HEK293 (cell line): Measurements from ENCODE around the gene QARS1.

Experiments used
- CTCF ChIA-PET: fragments of 350-600 bp; formaldehyde crosslinking; extraction: SDS; loops from one replicate; lab custom pipeline; 2021; ENCODE audit warnings: antibody characterized with exemption; lab: Yijun Ruan, JAX
- POLR2A ChIA-PET: fragments of 300-600 bp; formaldehyde crosslinking; extraction: SDS; loops from one replicate; lab custom pipeline; 2020; ENCODE audit warnings: antibody characterized with exemption, inconsistent platforms; lab: Yijun Ruan, JAX
- H3K27ac ChIP-seq: fragments of 200-500 bp; sonication (Bioruptor generic); 2 replicates; pipeline ENCODE4 v1.5.1; 2014; ENCODE audit warnings: low read depth, low read length, control low read depth, inconsistent platforms; ENCODE audit errors: extremely low read depth
- H3K36me3 ChIP-seq, 2 experiments: fragments of 200-500 bp in 1 of 2; sonication (Bioruptor generic) in 1 of 2; 1 replicate in 1 of 2; 2 replicates in 1 of 2; pipeline ENCODE4 v1.5.1; 2014 to 2017; ENCODE audit warnings: inconsistent platforms in 2 of 2, low read length in 2 of 2; ENCODE audit not compliant: control insufficient read depth in 2 of 2, insufficient read depth in 1 of 2
- H3K4me1 ChIP-seq: fragments of 200-500 bp; sonication (Bioruptor generic); 2 replicates; pipeline ENCODE4 v1.5.1; 2014; ENCODE audit warnings: mild to moderate bottlenecking, low read length, inconsistent platforms; ENCODE audit not compliant: control insufficient read depth, insufficient read depth
- H3K4me3 ChIP-seq: 2 replicates; pipeline ENCODE4 v1.5.1; 2011; ENCODE audit warnings: low read depth, mild to moderate bottlenecking, control low read depth, low read length, moderate library complexity
- H3K9me3 ChIP-seq: fragments of 200-500 bp; sonication (Bioruptor generic); 2 replicates; pipeline ENCODE4 v1.5.1; 2014; ENCODE audit warnings: low read depth, low read length, inconsistent platforms; ENCODE audit not compliant: control insufficient read depth, insufficient read depth
- BCL11A ChIP-seq: fragments of 450-650 bp; formaldehyde crosslinking; IDR thresholded peaks from 2 replicates; pipeline ENCODE4 v1.5.1; 2016; ENCODE audit warnings: low read depth, missing biosample characterization, missing genetic modification characterization
- GLIS2 ChIP-seq: fragments of 450-650 bp; formaldehyde crosslinking; IDR thresholded peaks from 2 replicates; pipeline ENCODE4 v1.5.1; 2016; ENCODE audit warnings: missing biosample characterization, missing genetic modification characterization
- KLF1 ChIP-seq: fragments of 450-650 bp; formaldehyde crosslinking; IDR thresholded peaks from 2 replicates; pipeline ENCODE4 v1.5.1; 2016; ENCODE audit warnings: missing biosample characterization, missing genetic modification characterization
- SALL2 ChIP-seq: fragments of 450-650 bp; formaldehyde crosslinking; IDR thresholded peaks from 2 replicates; pipeline ENCODE4 v1.5.0; 2017; ENCODE audit warnings: missing biosample characterization, mild to moderate bottlenecking, missing genetic modification characterization, borderline replicate concordance
- SCRT2 ChIP-seq: fragments of 450-650 bp; formaldehyde crosslinking; IDR thresholded peaks from 2 replicates; pipeline ENCODE4 v1.5.1; 2016; ENCODE audit warnings: missing biosample characterization, missing genetic modification characterization
- SP7 ChIP-seq: fragments of 450-650 bp; formaldehyde crosslinking; IDR thresholded peaks from 2 replicates; pipeline ENCODE4 v1.5.1; 2016; ENCODE audit warnings: missing biosample characterization, missing genetic modification characterization
- YY2 ChIP-seq: fragments of 450-650 bp; formaldehyde crosslinking; IDR thresholded peaks from 2 replicates; pipeline ENCODE4 v1.5.1; 2016; ENCODE audit warnings: missing biosample characterization, missing genetic modification characterization
- ZBTB20 ChIP-seq: fragments of 450-650 bp; formaldehyde crosslinking; IDR thresholded peaks from 2 replicates; pipeline ENCODE4 v1.5.1; 2016; ENCODE audit warnings: missing biosample characterization, missing genetic modification characterization
- ZBTB8A ChIP-seq: fragments of 450-650 bp; formaldehyde crosslinking; IDR thresholded peaks from 2 replicates; pipeline ENCODE4 v1.5.1; 2016; ENCODE audit warnings: missing biosample characterization, missing genetic modification characterization
- ZNF138 ChIP-seq: fragments of 450-650 bp; formaldehyde crosslinking; IDR thresholded peaks from 2 replicates; pipeline ENCODE4 v1.5.1; 2016; ENCODE audit warnings: missing biosample characterization, missing genetic modification characterization, borderline replicate concordance
- ZNF24 ChIP-seq: fragments of 450-650 bp; formaldehyde crosslinking; IDR thresholded peaks from 2 replicates; pipeline ENCODE4 v1.5.1; 2016; ENCODE audit warnings: missing biosample characterization, missing genetic modification characterization
- ZNF416 ChIP-seq: fragments of 450-650 bp; formaldehyde crosslinking; IDR thresholded peaks from 2 replicates; pipeline ENCODE4 v1.5.1; 2016; ENCODE audit warnings: missing biosample characterization, missing genetic modification characterization
- ZNF423 ChIP-seq: fragments of 450-650 bp; formaldehyde crosslinking; IDR thresholded peaks from 2 replicates; pipeline ENCODE4 v1.5.1; 2016; ENCODE audit warnings: missing biosample characterization, missing genetic modification characterization
- ZNF426 ChIP-seq: fragments of 450-650 bp; formaldehyde crosslinking; IDR thresholded peaks from 2 replicates; pipeline ENCODE4 v1.5.1; 2017; ENCODE audit warnings: missing biosample characterization, missing genetic modification characterization, mild to moderate bottlenecking, inconsistent platforms, moderate library complexity
- ZNF501 ChIP-seq: fragments of 450-650 bp; formaldehyde crosslinking; IDR thresholded peaks from 2 replicates; pipeline ENCODE4 v1.5.1; 2016; ENCODE audit warnings: missing biosample characterization, missing genetic modification characterization
- ZNF560 ChIP-seq: fragments of 450-650 bp; formaldehyde crosslinking; IDR thresholded peaks from 2 replicates; pipeline ENCODE4 v1.5.1; 2017; ENCODE audit warnings: missing biosample characterization, missing genetic modification characterization, borderline replicate concordance
- ZNF626 ChIP-seq: fragments of 450-650 bp; sonication (Bioruptor Pico); formaldehyde crosslinking; IDR thresholded peaks from 2 replicates; pipeline ENCODE4 v1.5.1; 2018; ENCODE audit warnings: missing biosample characterization, missing genetic modification characterization, inconsistent platforms
- ZNF664 ChIP-seq: fragments of 450-650 bp; formaldehyde crosslinking; IDR thresholded peaks from 2 replicates; pipeline ENCODE4 v1.5.1; 2016; ENCODE audit warnings: missing biosample characterization, missing genetic modification characterization
- TF ChIP-seq, protein P1 (sequence below): fragments of 450-650 bp; formaldehyde crosslinking; IDR thresholded peaks from 2 replicates; pipeline ENCODE4 v1.5.1; 2016; ENCODE audit warnings: missing biosample characterization, missing genetic modification characterization, low read depth
- TF ChIP-seq, protein P2 (sequence below): fragments of 450-650 bp; formaldehyde crosslinking; IDR thresholded peaks from 2 replicates; pipeline ENCODE4 v1.5.1; 2016; ENCODE audit warnings: missing biosample characterization, missing genetic modification characterization

Gene QARS1

DNA sequence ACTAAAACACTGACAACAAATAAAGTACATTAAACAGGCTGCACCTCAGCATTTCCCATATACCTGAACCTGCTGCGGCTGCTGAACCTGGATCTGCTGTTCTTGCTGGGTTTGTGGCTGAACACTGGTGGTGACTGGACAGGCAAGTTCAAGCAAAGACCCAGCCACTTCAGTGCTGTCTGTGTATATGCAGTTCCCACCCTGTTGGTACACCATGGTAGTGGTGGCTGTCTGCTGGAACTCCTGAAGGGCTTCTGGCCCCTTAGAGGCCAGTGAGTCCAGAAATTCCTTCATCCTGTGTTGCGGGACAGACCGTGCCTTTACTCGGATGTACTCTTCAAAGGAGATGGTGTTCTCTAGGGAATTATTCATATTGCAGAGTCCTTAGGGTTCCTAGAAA lies 27.9 kb downstream of the QARS1 start:
- CTCF ChIA-PET, result interaction anchor here (0.7 kb wide), 1 partner anchor 367 kb away, joined by 3 read pairs; no protein-coding TSS in a partner anchor
- Histone ChIP-seq H3K36me3 (peaks cover 54 to 73% of the 10 kb centered on the region in 2 experiments; a peak in 2 of 3 replicates), H3K9me3 (no peaks in the 10 kb centered on the region), H3K4me1 (no peaks in the 10 kb centered on the region)
- TF ChIP-seq, protein P1, sequence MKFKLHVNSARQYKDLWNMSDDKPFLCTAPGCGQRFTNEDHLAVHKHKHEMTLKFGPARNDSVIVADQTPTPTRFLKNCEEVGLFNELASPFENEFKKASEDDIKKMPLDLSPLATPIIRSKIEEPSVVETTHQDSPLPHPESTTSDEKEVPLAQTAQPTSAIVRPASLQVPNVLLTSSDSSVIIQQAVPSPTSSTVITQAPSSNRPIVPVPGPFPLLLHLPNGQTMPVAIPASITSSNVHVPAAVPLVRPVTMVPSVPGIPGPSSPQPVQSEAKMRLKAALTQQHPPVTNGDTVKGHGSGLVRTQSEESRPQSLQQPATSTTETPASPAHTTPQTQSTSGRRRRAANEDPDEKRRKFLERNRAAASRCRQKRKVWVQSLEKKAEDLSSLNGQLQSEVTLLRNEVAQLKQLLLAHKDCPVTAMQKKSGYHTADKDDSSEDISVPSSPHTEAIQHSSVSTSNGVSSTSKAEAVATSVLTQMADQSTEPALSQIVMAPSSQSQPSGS, result no peak
- TF ChIP-seq, all 188 proteins: peak for 0
- POLR2A ChIA-PET, result no interaction called here
- no peak overlapping the region for H3K27ac ChIP-seq
- H3K4me3 ChIP-seq, result no peak overlapping the region

DNA sequence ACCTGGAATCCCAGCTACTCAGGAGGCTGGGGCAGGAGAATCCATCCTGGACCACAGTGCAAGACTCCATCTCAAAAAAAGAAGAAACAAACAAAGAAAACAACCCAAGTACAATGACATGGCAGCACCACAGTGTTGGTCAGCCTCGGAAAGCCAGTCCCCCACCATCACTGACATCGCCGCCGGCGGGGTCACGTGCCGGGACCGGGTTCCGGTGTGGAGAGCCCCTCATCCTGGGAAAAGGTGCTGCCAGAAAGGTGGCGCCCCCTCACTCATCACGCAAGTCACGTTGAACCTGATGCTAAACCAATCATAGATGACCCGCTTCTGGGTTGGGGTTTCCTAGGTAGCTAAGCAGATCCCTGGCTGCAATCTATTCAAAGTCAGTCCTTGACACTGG lies 28.4 kb downstream of the QARS1 start:
- ChIA-PET CTCF (interaction anchor here (0.7 kb wide), 1 partner anchor 368 kb away, joined by 3 read pairs; no protein-coding TSS in a partner anchor), POLR2A (no interaction called here)
- Histone ChIP-seq H3K4me1 (no peaks in the 10 kb centered on the region), H3K27ac (no peak overlapping the region), H3K9me3 (no peaks in the 10 kb centered on the region), H3K36me3 (peaks cover 55 to 78% of the 10 kb centered on the region in 2 experiments; a peak in 2 of 3 replicates), H3K4me3 (no peak overlapping the region)
- TF ChIP-seq SALL2 (tag by site-specific recombination), result no peak
- TF ChIP-seq SCRT2, result no peak
- TF ChIP-seq ZBTB8A (tag by site-specific recombination), result no peak

DNA sequence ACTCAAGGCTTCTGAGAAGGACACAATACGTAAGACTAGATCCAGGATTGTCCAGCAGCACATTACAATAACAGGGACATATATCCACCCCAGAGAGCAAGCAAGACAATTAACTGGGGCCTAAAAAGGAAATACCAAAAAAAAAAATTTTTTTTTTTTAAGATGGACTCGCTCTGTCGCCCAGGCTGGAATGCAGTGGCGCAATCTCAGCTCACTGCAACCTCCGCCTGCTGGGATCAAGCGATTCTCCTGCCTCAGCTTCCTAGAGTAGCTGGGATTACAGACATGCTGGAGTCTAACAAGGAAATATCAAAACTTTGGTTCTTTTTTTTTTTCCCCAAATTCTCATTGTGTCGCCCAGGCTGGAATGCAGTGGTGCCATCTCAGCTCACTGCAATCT lies 46.5 kb downstream of the QARS1 start:
- H3K9me3 ChIP-seq, result no peaks in the 10 kb centered on the region
- H3K4me1 ChIP-seq, result no peaks in the 10 kb centered on the region
- H3K27ac ChIP-seq, result no peak overlapping the region
- no peak for TF ChIP-seq ZNF423 (tag by site-specific recombination)
- TF ChIP-seq, protein P2, sequence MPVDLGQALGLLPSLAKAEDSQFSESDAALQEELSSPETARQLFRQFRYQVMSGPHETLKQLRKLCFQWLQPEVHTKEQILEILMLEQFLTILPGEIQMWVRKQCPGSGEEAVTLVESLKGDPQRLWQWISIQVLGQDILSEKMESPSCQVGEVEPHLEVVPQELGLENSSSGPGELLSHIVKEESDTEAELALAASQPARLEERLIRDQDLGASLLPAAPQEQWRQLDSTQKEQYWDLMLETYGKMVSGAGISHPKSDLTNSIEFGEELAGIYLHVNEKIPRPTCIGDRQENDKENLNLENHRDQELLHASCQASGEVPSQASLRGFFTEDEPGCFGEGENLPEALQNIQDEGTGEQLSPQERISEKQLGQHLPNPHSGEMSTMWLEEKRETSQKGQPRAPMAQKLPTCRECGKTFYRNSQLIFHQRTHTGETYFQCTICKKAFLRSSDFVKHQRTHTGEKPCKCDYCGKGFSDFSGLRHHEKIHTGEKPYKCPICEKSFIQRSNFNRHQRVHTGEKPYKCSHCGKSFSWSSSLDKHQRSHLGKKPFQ (tag by site-specific recombination), result no peak
- no peak for TF ChIP-seq ZNF560
- TF ChIP-seq ZNF138 (tag by site-specific recombination), result no peak
- TF ChIP-seq SP7 (tag by site-specific recombination), result no peak
- no peak for TF ChIP-seq YY2 (tag by site-specific recombination)
- no peak for TF ChIP-seq ZBTB20
- no peak for TF ChIP-seq ZNF426 (tag by site-specific recombination)
- no peak for TF ChIP-seq KLF1 (tag by site-specific recombination)
- no peak for TF ChIP-seq ZNF664
- no peak for TF ChIP-seq ZNF626
- TF ChIP-seq GLIS2 (tag by site-specific recombination), result no peak
- no peak for TF ChIP-seq ZNF501
- no peak for TF ChIP-seq ZNF24 (tag by site-specific recombination)
- no peak for TF ChIP-seq ZNF416 (tag by site-specific recombination)
- no peak for TF ChIP-seq BCL11A
- peaks cover 4 to 76% of the 10 kb centered on the region in 2 experiments; a peak in 2 of 3 replicates for H3K36me3 ChIP-seq
- no peak overlapping the region for H3K4me3 ChIP-seq
- POLR2A ChIA-PET, result no interaction called here
- CTCF ChIA-PET, result no interaction called here
